ENCODE data around the gene RIN3.

Gene RIN3

DNA sequence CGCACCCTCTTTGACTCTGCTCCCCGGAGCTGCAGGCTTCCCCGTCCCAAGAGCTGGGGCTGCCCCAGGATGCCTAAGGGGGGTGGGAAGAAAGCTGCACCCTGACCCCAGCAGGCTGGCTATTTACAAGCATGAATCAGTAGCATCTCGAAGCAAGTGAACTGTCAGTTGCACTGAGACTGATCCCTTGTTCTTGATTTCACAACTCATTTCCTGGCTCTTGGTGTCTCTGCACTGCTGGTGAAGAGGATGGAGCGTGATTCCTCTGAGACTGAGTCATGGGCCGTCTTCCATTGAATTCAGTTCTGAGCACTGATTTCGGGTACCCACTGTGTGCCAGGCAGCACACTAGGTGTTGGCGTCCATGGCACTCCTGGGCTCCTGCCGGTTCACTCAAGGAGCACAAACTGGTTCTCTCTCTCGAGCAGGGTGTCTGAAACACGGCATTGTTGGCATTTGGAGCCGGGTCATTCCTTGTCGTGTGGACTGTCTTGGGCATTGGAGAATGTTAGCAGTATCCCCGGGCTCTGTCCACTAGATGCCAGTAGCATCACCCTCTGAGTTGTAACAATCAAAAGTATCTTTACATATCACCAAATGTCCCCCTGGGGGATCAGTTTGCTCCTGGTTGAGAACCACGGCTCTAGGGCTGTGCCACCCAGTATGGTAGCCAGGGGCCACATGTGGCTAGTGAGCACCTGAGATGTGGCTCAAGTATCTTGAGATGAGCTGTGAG is 86.9 kb downstream of the RIN3 start:
- no peak for DNase-seq (ENCODE audit: low read depth in 3 of 3)

DNA sequence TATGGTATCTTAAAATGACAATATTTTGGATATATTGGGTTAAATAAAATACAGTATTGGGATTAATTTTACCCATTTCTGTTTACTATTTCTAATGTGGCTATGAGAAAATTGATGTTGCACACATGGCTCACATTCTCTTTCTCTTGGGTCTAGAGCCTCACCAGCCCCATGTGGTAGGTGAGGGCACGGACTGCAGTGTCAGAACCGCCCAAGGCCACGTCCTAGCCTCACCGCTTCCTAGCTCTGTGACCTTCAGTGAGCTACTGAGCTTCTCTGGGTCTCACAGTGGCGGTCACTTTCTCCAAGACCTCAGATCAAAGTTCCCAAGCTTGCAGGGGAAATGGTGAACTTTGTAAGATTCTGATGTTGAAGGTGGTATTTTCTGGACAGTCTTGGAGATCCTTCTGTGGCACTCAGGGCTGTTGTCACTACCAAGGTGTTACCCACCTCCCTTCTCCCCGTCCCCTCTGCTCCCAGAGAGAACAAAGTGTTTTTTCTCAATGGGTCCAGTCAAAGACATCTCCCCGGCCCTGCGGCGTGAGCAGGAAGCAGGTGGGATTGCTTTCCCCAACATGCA is 87.6 kb downstream of the RIN3 start:
- no peak for DNase-seq (ENCODE audit: low read depth in 3 of 3)

DNA sequence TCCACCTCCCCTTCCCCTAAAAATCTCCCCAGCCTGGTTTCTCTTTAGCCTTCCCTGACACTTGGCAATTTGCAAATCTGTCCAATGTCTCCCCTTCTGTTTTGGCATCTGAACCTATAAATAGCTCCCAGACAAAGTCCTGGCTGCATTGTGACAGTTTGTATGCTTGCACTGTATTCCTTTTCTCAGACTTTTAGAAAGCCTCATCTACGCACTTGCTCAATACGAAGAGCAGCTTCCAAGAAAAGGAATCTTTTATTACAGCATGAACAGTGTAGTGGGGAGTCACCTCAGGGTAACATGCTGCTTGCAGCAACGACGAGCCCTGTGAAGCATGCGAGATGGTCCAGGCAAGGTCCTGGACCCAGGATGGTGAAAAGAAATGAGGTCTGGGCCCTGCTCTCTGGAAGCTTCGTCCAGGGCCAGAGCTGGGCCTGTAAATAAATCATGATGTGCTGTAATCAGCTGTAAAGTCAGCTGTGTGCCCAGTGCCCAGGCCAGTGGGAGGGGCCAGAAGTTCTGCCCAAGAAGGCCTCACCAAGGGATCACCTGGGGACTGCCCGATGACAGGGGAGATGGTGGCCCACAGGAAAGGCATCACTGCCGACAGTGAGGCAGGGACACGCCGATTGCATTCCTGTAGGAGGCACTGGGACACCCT is 88.3 kb downstream of the RIN3 start:
- DNase-seq (ENCODE audit: low read depth in 3 of 3): no peak

DNA sequence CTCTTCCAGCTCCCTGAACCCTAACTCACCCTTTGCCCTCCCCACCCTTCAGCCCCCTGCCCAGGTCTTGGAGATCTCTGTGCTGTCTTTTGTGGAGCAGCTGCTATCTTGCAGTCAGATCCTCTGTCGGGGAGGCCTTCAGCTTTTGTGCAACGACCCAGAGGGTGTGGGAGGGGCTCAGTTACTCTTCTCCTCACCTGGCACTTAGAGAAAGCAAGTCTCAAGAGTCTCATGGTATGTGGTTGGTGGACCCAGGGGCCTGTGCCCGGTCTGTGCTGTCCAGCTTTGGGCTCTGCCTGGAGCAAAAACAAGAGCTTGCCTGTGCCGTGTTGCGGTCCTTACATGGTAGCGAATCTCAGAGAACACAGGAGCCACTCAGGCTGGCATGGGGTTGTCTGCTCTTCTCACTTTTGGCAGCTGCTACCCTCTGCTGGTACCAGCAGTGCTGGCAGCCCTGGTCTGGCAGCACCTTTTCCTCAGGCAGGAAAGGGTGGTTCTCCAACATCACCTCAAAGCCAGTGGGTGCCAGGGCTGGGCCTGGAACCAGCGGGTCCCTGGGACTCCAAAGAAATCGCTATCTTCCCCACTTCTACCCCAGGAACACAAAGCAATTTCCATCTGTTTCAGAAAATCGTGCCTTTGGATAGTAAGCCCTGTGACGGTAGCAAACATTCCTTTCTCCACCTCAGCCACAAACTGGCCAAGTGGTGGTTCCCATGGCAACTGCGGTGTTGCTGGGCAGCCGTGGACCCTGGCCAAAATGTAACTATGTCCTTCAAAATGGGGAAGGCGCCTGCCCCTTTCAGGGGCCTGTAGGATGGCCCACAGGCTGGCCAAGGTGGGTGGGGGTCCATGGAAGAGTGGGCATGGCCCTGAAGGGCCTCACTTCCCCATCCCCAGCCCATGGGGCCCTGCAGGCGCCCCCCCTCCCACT is 90.0 kb downstream of the RIN3 start:
- peak in 2 of 3 experiments; percentile 26 for DNase-seq (ENCODE audit: low read depth in 3 of 3)

DNA sequence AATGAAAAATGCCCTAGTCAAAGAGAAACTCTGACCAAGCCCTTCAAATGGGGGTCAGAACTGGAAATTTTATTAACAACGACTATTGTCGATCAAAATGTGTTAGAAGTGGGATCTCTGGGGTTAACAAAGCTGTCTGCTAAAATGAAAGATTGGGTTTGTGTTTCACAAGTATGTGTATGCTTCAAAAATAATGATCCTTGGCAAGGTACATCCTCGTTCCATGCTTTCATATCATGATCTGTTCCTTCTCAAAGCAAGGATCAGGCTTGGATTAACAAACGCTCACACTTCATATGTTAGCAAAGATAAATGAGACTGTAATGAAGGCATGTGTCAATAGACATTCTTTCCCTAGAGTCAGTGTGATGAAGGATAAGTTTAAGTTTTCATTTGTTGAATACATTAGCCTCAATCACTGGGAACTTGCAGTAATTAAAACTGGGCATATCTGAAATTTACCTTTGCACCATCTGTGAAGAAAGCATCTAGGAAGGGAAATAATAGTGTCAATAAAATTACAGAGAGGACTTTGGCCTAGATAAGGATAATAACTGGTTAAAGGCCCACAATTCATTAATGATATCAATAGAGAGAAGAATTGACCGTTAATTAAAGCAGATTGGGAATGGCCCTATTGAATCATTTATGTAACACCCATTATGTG is 91.8 kb downstream of the RIN3 start:
- DNase-seq (ENCODE audit: low read depth in 3 of 3): no peak

DNA sequence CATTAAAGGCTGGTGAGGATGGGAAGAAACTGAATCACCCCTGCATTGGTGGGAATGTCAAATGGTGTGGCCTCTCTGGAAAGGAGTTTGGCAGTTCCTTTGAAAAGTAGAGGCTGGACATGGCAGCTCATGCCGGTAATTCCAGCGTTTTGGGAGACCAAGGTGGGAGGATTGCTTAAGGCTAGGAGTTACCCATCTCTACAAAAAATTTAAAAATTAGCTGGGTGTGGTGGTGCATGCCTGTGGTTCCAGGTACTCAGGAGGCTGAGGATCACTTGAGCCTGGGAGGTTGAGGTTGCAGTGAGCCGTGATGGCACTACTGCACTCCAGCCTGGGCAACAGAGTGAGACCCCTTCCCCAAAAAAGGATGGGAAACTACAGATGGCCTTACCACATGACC is 93.7 kb downstream of the RIN3 start:
- DNase-seq (ENCODE audit: low read depth in 3 of 3): no peak

DNA sequence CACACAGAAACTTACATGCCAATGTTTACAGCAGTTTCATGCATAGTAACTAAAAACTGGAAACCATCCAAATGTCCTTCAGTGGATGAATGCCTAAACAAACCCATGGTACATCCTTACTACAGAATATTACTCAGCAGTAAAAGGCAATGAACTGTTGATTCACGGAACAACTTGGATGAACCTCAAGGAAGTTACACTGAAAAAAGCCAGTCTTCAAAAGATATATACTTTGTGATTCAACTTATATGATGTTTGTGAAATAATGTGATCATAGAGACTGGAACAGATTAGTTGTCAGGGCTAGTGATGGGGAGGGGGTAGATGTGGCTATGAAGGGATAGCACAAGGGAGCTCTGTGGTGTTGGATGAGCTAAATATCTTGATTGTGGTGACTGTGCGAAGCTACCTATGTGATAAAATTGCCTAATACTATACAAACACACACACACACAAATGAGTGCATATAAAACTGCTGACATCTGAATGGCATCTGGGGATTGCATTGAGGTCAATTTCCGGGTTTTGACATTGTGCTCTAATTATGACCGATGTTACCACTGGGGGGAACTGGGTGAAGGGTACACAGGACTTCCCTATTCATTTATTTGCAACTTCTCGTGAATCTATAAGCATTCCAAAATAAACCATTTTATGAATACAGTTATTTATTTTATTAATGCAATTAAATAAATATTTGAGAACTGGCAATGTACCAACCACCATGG is 94.3 kb downstream of the RIN3 start:
- no peak for DNase-seq (ENCODE audit: low read depth in 3 of 3)

DNA sequence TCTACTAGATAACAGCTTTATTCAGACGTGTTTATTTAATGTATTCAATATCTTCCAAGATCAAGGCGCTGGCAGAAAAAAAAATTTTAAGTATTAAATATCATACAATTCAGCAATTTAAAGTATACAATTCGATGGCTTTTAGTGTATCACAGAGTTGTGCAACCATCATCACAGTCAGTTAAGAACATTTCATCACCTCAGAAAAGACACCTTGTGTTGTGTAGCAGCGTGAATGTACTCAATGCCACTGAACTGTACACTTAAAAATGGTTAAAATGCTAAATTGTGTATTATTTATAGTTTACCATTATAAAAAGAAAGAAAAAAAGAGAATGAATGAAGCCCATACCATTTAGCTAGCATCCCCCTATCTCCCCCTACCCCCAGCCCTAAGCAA is 96.4 kb downstream of the RIN3 start:
- no peak for DNase-seq (ENCODE audit: low read depth in 3 of 3)

DNA sequence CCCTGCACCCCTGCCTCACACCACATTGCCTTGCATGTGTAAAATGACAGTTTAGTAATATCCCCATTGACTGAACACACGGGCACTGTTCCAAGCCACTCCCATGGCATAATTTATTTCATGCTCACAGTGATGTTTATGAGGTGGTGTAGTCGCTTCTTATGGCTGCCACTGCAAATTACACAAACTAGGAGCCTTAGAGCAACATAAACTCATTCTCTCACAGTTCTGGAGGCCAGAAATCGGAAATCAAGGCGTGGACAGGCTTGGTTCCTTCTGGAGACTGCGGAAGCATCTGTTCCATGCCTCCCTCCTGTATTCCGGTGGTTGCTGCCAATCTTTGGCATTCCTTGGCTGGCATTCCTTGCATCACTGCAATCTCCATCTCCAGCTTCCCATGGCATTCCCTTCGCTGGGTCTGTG is 97.3 kb downstream of the RIN3 start:
- no peak for DNase-seq (ENCODE audit: low read depth in 3 of 3)

DNA sequence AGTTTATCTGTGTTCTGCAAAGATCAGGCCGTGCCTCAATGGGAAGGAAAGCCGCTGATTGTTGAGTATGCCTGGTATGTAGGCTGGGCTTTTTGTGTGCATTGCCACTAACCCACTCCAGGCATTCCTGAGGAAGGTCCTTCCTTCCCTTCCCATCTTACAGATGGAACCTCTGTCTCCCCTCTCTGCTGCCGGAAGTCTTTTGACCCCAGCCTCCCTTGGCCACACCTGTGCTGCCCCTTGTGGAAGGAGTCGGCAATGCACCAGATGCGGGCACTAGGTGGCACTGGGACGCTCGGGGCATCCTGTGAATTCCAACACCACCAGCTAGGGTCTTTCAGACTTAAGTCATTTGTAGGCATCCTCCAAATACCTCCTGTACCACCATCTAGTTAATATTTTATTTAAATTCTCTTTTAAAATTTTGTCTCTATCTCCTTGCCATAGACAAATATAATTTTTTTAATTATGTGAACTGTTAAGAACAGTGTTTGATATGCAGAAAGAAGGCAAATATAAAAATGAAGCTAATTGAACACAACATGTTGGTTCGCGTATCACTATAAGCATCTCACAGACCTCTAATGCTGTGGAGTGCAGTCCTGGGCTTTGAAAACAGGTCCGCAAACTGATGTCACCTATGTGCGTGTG is 99.6 kb downstream of the RIN3 start:
- peak; percentile 42 to 54 (median 51) for DNase-seq (ENCODE audit: low read depth in 3 of 3)

DNA sequence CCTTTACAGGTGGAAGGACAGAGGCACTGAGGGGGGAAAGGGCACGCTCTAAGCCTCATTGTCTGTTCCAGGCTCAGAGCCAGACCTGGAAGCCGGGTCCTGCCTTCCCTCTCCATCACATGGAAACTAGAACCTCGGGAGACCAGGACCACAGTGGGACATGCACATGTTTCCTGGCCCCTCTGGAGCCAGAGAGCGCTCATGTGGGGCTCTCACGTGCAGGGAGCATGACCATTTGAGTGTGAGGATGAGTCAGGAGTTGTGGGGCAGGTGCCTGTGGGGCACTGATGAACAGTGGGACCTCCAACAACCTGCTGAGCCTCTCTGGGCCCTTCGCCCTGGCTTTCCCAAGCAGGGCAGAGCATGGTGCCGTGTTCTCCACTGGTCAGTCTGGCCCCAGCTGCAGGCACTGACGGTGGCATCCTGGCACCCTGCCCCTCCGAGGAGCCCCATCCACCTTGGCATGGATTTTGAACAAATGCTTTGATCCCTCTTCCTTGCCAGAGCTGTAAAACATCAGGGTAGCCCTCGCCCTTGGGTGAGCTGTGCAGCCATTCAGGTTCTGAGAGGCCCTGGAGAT is 100.2 kb downstream of the RIN3 start:
- no peak for DNase-seq (ENCODE audit: low read depth in 3 of 3)

DNA sequence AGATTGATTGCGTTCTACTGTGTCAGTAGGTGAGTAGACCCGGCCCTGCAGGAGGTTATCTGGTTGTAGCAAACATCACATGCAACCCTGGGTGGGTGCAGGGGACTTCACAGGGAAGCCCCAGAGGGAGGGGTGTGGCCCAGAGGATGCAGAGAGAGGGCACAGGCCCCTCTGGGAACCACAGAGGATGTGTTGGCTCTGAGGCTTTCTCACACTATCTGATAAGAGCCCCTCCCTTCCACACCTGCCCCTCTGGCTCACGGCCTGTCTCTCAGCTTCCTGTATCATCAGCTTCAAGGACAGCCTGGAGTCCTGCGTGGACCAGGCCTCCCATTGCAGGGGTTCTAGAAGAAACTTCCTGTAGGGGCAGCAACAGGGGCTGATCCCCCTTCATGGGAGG is 101.9 kb downstream of the RIN3 start:
- DNase-seq (ENCODE audit: low read depth in 3 of 3): peak in 2 of 3 experiments; percentile 20 to 21

DNA sequence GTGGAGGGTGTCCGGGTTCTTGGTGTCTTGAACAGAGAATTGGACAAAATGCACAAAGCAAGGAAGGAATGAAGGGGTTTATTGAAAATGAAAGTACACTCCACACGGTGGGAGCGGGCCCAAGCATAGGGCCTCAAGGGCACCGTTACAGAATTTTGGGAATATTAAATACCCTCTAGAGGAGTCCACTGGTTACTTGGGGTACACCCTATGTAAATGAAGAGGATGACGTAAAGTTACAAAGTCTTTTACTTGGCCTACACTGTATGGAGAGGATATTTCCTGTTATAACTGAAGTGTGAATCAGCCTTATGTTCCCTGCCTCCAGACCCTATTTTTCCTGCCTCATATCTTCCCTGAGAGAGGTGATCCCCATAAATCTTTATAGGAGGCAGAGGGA is 102.6 kb downstream of the RIN3 start:
- DNase-seq (ENCODE audit: low read depth in 3 of 3): no peak

DNA sequence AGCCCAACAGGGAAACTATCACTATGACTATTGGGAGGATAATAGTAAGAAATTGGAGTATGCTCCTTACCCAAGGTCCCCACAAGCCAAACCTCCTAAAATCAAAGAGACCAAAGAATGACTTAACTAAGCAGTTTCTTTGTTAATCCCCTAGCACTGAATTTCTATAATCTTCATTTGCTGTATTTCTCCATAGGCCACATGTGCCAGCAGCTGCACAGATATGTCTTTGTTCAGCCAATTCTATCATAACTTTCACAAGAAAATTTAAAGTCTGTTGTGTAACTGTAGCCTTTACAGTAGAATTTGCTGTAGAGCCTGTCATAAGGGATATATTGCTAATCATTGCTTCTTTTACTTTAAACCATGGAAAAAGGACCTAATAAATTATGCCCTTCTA is 104.0 kb downstream of the RIN3 start:
- no peak for DNase-seq (ENCODE audit: low read depth in 3 of 3)

DNA sequence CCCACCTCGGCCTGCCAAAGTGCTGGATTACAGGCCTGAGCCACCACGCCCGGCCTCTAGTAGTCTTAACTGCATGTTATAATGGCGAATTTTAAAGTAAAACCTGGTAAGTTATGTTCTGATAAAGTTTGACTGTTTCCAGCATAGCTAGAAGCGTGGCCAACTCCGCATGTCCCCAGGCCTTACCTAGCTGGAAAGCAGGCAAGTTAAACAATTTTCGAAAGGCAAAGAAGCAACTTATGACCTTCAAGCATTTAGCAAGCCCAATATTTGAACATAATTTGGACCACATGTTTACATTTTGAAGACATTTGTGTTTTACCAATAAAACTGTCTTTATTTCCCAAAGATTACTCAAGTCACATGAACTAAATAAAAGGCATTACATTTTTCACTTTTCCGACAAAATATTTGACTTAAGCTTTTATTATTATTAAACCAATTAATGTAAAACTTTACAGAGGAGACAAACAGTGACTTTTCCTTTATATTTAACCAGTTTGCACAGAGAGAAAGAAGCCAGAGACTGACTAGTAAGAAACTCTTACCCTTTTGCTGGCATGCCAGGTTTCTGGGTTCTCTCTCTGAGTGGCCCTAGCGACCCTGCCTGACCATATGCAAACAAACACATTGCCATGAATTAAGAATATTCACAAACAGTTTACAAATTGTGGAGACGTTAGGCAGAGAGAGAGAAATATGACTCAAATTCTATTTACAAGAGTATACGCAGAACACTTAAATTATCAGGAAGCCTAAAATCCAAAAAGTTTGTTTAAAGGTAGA is 106.3 kb downstream of the RIN3 start:
- no peak for DNase-seq (ENCODE audit: low read depth in 3 of 3)

DNA sequence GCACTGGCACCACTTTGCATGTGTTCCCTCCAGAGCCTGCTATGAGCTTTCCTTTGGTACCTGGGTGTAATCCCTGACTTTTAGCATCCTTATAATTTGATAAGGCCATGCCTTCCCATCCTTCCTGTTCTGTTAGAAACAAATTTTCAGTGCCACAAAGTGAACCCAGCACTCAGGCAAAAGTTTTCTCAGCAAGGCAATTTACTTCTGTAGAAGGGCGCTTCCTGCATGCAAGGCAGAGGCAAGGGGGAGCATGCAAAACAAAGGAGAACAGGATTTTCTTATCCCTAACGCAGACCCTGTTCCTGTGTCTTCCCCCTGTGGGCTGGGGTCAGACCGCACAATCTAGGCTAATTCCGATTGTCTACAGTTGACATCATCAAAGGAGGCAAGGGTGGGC is 108.7 kb downstream of the RIN3 start:
- no peak for DNase-seq (ENCODE audit: low read depth in 3 of 3)

DNA sequence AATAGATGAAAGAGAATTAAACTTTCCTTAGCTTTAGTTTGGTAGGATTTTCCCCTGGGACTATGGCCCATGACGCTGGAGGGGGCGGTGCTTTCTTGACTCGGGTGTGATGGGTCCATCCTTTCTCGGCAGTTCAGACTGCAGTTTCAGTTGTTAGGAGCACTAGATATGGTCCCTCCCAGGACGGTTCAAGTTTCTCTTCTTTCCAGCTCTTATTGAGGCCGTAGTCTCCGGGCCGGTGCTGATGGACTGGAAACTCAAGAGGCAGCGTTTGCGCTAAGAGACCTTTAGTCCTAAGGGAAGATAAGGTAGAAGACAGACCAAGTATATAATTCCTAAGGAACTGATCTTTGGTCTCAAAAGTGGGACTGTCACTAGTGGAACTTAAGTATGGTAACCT is 111.2 kb downstream of the RIN3 start:
- DNase-seq (ENCODE audit: low read depth in 3 of 3): no peak

DNA sequence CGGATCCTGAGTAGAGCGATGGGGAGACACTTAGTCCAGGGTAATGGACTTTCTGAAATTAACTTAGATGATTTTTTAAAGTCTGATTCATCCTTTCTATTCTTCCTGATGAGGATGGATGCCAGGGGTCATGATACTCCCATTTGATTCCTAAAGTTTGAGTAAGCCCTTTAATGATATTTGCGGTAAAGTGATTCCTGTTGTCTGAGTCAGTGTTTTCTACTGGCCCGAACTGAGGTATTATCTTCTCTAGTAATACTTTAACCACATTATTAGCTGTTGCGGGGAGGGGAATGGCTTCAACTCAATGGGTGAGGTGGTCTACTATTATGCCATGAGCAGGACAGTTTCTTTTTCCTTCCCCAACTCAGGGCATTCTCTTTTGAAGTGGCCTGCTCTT is 111.6 kb downstream of the RIN3 start:
- no peak for DNase-seq (ENCODE audit: low read depth in 3 of 3)

DNA sequence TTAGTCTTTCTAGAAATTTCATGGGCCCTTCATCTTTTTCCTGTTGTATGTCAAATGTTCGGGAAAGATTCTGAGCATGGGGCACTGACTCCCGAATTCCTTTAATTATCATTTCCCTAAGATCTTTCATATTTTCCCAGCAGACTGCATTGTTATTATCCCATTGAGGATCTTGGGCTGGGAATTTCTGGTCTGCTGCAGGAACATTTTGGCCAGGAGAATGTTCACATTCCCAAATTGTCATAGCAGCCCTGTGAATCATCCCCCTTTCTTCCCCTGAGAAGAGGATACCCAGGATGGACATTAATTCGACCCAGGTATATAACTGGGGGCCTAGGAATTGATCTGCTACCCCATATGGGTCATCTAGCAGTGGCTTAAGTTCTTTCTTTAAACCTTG is 112.5 kb downstream of the RIN3 start:
- no peak for DNase-seq (ENCODE audit: low read depth in 3 of 3)
